ENCODE measurements around the gene THSD1.

- TF ChIP-seq POLR2A (IDR thresholded peaks at IDR 0.05; ENCODE audit: low read depth, low read length) (no peak), SPI1 (IDR thresholded peaks at IDR 0.05; ENCODE audit: low read depth, low read length) (no peak), TAF1 (IDR thresholded peaks at IDR 0.05; ENCODE audit: low read depth, low read length) (no peak)
These were observed 6.9 kb downstream of the THSD1 start for GRCh38 chr13:52399046-52399445.

Data from GM12891 (cell line).